GM21737 (cell line): Measurements from ENCODE around the gene DAP3.

ENCODE experiments used
- ATAC-seq: cut with Tn5 transposase; IDR thresholded peaks from one replicate; pipeline ENCODE4 v1.9.1; 2021; ENCODE audit warnings: mild to moderate bottlenecking, moderate library complexity; ENCODE audit not compliant: unreplicated experiment

Gene DAP3

DNA sequence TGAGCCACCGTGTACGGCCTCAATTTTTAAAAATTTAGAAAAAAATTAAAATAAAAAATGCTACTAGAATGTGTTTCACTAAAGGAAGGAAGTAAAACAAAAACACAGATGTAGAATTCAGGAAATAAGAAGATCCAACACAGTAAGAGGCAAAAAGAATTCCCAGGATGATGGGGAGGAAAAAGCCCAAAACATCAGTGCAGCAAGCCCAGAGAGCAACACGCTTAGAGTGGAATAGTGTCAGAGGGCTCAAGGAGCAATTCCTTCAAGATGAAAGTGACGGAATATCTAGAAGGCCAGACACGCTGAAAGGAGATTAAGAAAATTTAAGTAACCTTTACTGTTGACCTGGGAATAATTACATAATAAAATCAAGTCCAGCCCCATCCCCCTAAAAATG lies 80.4 kb downstream of the DAP3 start:
- no peak for ATAC-seq

DNA sequence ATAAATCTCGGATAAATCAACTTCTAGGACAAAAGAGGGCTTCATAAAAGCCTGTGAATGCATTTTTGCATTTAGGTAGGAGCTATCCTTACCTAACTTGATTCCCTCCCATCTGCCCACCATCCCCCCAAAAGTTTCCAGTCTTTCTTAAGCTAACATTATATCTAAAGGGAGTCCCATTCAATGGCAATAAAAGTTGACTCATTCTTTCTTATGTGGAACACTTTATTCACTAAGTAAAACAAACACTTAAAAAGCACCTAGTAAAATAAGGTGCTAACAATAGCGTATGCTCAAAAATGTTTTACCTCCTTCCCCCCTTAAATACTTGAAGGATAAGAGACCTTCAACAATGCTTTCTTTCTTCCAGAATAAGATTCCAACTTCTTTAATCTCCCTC lies 84.3 kb downstream of the DAP3 start:
- ATAC-seq, result no peak

DNA sequence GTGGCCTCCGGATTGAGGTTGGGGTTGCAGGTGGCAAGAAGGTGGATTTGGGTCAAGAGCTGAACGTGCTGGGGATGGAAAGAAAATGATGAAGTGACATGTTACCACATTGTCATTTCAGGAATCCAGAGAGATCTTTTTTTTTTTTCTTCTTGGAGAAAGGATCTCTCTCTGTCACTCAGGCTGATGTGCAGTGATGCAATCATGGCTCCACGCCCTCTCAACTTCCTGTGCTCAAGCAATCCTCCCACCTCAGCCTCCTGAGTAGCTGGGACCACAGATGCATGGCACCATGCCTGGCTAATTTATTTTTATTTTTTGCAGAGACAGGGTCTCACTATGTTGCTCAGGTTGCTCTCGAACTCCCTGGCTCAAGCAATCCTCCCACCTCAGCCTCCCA lies 87.5 kb downstream of the DAP3 start:
- ATAC-seq, result no peak

DNA sequence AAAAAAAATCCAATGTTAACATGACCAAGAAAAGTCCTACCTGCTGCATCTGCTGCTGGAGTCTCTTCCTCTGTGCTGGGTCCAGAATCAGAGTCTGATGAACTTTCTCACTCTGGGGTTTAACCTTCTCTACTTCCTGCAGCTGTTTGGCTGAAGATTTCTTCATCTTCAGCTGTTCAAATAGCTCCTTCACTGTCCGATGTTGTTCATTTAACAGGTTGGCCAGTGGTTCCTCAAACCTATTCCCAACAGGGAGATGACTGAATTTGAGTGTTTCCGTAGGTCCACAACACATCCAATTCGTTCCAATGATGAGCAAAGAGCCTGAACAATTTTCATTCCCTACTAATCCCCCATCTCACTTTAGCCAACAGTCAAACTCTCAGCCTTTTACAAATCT lies 88.7 kb downstream of the DAP3 start:
- ATAC-seq, result no peak
